ENCODE measurements around the gene ESYT3.
"Not testable (repeated sequence)": the region's sequence is repeated elsewhere in the genome, so short reads cannot be mapped to it uniquely, and the experiment has no call there.

Gene ESYT3

DNA sequence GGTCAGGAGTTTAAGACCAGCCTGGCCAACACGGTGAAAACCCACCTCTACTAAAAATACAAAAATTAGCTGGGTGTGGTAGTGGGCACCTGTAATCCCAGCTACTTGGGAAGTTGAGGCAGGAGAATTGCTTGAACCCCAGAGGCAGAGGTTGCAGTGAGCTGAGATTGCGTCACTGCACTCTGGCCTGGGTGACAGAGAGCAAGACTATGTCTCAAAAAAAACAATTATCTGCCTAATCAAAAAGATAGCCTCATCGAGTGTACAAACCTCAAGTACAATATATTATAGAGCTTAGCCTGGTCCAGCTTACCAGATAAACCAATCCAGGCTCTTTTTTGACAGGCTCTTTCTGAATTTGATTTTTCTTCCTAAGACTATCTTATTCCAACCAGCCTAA lies 61.2 kb downstream of the ESYT3 start:
- DNase-seq: not testable (repeated sequence)

DNA sequence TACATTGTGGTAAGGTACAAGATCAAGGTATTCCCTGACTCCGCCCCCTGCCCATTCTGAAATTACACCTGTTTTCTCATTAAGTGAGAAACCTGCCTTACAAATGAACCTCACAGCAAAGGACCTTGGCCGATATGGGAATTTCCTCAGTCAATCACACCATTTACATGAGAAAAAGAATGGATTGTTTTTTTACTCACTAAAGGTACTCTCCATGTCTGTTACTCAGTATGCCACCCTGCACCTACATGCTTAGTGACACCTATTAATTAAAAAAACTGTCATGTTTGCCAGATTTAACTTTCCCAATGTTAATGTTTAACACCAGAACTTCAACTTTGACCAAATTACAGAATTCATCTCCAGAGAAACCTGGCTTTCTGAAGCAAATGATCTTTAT lies 62.0 kb downstream of the ESYT3 start:
- no peak for DNase-seq

DNA sequence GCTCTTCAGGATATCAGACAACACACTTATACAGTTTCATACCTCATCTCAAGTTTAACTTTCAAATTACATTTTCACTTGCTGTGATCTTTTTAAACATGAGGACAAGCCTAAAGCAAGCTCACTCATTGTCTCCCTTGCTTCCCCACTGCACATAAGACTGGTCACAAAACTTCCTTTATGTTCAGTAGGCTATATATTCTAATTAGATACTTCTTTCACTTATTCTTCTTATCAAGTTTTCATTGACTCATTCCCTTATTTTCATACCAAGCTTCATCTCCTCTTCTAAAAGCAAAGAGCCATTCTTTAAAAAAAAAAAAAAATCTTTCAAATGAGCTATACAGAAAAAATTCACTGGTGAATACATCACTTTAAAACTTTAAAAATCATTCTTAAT lies 62.6 kb downstream of the ESYT3 start:
- no peak for DNase-seq

DNA sequence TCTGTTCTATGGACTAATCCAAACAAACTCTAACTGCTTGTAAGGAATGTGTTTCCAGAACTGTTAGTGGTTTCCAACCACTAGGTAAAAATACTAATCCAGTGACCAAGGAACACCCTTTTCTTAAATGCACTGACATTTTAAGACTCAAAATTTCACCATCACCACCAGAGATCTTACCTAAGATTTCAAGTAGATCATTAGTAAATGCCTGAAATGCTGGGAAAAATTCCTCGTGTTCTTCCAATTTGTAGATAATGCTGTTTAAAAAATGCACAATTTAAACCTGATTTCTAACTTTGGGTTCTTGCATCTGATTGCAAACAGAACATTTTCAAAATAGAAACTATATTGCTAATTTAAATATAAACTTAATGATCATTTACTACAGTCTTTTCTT lies 63.4 kb downstream of the ESYT3 start:
- DNase-seq: no peak

DNA sequence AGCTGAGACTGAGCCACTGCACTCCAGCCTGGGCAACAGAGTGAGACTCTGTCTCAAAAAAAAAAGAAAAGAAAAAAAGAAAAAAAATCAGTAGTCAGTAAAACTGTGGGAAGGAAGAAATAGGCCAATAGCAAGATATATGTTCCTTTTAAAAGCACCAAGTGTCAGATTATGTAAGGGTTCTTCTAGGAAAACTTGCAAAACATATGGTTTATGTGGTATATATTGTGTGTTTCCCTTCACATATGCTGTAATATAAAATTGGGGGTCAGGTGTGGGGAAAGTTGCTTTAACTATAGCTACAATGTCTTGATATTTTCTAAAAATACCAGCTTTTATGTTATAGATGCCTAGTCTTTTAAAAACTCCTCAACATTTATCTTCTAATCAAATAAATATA lies 64.6 kb downstream of the ESYT3 start:
- DNase-seq: no peak

DNA sequence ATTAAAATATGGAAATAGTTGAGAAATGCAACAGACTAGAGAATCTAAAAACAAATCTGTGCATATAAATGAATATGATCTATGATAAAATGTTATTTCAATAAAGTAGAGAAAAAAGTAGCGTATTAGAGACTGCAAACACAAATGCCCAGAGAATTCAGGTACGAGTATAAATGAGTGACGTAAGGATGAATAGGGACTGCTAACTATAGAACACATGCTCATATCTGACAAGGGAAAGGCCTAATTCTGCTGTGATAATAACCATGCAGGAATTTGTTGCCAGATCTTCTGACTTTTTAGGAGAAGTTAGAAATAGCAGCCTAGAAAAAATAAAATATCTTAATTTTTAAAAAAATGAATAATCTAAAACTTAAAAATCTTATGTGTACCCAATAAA lies 73.1 kb downstream of the ESYT3 start:
- no peak for DNase-seq

DNA sequence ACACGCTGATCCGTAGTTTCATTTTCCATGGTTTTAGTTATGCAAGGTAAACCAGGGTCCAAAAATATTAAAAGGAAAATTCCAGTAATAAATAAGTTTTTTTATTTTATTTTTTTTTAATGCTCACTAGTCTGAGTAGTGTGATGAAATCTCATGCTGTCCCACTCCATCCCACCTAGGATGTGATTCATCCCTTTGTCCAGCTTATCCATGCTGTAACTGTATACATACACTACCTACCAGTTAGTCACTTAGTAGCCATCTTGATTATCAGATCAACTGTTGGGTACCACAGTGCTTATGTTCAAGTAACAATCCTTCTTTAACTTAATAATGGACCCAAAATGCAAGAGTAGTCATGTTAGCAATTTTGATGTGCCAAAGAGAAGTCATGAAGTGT lies 75.2 kb downstream of the ESYT3 start:
- no peak for DNase-seq

DNA sequence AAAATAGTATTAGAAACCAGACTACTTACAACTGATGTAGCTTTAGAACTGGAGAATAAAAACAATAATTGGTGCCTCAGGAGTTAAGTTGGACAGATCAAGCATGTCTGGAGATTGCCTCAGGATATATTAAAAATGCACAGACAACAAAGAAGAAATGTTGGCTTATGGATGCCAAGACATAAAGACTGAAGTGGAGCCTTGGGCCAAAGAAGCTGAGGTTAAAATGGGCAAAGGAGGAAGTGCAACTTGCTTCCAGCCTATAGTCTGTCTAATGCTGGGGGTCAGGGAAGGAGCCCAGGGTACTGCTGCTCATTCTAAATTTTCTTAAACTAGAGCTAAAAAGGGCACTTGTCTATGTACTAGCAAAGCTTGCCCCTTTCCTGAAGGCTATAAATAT lies 77.5 kb downstream of the ESYT3 start:
- no peak for DNase-seq

DNA sequence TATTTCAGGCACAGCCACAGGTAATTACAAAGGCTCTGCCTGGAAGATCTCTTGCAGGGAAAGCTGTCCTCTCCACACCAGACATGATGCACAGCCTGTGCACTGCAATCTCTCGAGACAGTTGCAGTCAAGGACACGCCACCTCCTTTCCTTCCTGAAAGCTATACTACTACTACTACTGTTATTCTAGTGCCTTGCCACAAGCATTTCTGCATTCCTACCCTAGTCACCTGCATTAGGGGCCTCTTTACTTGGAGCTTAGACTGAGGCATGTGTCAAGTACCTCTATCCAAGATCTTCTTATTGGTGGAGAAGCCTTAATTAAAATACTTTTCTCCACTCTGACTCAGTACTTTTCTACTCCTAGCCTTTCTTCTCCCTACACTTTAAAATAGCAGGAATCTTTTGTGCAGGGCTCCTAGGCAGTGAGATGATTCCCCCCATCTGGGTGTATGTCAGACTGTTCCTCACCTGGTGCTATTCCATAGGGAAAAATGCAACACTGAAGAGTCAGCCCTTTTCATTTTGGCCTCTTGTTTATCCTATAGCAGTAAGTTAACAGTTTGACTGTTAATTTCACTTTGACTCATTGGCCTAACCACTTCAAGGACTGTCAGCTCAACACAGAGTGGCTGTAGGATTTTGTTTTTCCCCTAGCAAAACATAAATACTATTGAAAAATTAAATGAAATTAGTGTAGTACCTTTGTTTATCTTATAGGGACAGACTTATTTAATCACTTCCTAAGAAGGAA lies 78.9 kb downstream of the ESYT3 start:
- no peak for DNase-seq

DNA sequence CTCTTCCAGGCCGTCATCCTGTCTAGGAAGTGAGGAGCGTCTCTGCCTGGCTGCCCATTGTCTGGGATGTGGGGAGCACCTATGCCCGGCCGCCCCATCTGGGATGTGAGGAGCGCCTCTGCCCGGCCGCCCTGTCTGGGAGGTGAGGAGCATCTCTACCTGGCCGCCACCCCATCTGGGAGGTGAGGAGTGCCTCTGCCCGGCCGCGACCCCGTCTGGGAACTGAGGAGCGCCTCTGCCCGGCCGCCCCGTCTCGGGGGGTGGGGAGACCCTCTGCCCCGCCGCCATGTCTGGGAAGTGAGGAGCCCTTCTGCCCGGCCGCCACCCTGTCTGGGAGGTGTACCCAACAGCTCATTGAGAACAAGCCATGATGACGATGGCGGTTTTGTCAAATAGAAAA lies 87.0 kb downstream of the ESYT3 start:
- not testable (repeated sequence) for DNase-seq

Measured in activated effector memory CD4-positive, alpha-beta T cell treated with anti-CD3 and anti-CD28 coated beads, Interleukin-2, amount 50 U/mL, for 16 hours (primary cell).